SU-DHL-6 (cell line): ENCODE results near the gene MMP23B.

Experiments
- EZH2phosphoT487 ChIP-seq: fragments of 200-600 bp; sonication (generic), shearing (Covaris generic); conservative IDR thresholded peaks from 2 replicates; pipeline ENCODE4 v1.6.1; 2018; ENCODE audit warnings: mild to moderate bottlenecking, antibody characterized with exemption, low read length, moderate library complexity, mixed read lengths
- TF ChIP-seq, protein P1 (sequence below): fragments of 200-600 bp; sonication (generic); IDR thresholded peaks from one replicate; pipeline ENCODE4 v1.5.1; 2017; ENCODE audit warnings: antibody characterized with exemption, mild to moderate bottlenecking, low read length, moderate library complexity; ENCODE audit not compliant: insufficient read depth, poor library complexity, severe bottlenecking

DNA sequence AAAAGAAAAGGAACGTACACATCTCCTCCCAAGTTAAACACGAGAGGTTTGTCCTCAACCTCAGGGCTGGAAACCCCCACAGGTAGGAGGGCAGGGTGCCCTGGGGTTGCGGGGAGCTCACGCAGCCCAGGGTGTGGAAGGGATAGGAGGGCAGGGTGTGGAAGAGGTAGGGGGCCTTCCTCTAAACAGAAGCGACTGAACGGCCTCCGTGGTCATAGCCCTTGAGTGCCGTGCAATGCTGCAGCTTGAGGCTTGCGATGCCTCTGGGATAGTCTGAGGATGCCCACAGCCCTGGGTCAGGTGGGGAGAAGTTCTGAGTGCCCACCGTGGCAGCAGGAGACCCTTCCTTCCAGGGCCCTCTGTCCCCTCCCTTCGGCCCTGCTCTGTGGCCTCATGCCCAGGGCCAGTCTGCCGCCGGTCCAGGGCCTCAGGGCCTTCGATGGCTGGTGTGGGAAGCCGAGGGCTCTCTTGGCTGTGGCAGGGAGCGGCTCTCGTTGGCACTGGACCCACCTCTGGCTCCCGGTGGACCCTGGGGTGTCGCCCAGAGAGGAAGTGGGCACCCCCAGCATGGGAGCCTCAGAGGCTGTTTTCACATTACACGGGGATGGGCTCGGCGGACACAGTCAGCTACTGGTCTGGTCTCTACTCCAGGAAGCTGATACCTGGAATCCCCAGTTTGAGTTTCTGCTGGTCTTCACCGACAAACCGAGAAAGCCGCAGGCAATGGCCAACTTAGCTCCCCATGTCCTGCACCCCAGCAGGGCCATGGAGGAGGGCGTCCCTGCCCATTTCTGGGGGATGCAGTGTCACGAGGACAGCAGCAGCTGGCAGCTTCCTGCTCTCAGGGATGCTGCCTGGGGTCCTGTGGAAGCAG is 33.2 kb downstream of the MMP23B start:
- TF ChIP-seq, protein P1, sequence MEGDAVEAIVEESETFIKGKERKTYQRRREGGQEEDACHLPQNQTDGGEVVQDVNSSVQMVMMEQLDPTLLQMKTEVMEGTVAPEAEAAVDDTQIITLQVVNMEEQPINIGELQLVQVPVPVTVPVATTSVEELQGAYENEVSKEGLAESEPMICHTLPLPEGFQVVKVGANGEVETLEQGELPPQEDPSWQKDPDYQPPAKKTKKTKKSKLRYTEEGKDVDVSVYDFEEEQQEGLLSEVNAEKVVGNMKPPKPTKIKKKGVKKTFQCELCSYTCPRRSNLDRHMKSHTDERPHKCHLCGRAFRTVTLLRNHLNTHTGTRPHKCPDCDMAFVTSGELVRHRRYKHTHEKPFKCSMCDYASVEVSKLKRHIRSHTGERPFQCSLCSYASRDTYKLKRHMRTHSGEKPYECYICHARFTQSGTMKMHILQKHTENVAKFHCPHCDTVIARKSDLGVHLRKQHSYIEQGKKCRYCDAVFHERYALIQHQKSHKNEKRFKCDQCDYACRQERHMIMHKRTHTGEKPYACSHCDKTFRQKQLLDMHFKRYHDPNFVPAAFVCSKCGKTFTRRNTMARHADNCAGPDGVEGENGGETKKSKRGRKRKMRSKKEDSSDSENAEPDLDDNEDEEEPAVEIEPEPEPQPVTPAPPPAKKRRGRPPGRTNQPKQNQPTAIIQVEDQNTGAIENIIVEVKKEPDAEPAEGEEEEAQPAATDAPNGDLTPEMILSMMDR: no peak
- TF ChIP-seq EZH2phosphoT487: no peak
